Measurements from ENCODE around the gene ARPC2. TPM values are rescaled to one million over a fixed set of nuclear protein-coding genes. Genes with fewer than 3 reads are reported as not detected.

The ARPC2 gene
- total and polyA plus RNA-seq, 2 of the 13 experiments (the other 11 are each of a cell fraction or from before 2014, with no cell fraction given), result 168 to 303 TPM

GRCh38 chr2:218269900-218270720, 53.1 kb downstream of the ARPC2 start, which contains the start of the genes AAMP and PNKD (continued):
- TF ChIP-seq SOX13 (IDR thresholded peaks at IDR 0.05) (no peak), SOX13 (CRISPR knock-in tag; conservative IDR thresholded peaks at IDR 0.05 in 1 of 2, IDR thresholded peaks at IDR 0.05 in 1 of 2) (no peak; a peak in 1 of 4 replicates), ZBTB40 (IDR thresholded peaks at IDR 0.05) (no peak), ZBTB40 (CRISPR knock-in tag; IDR thresholded peaks at IDR 0.05) (peak; percentile 74; the same call in 1 of the 2 replicates), ETV6 (CRISPR knock-in tag; conservative IDR thresholded peaks at IDR 0.05) (peak; percentile 78), ZNF230 (CRISPR knock-in tag; IDR thresholded peaks at IDR 0.05) (peak; percentile 70), CENPBD1 (CRISPR knock-in tag; IDR thresholded peaks at IDR 0.05; ENCODE audit: borderline replicate concordance, low read depth) (no peak), ZBTB14 (CRISPR knock-in tag; IDR thresholded peaks at IDR 0.05) (peak; percentile 94), WIZ (CRISPR knock-in tag; IDR thresholded peaks at IDR 0.05) (peak; percentile 96), DPF2 (CRISPR knock-in tag; IDR thresholded peaks at IDR 0.05; ENCODE audit: borderline replicate concordance, low read depth) (no peak), PBX3 (CRISPR knock-in tag; IDR thresholded peaks at IDR 0.05; ENCODE audit: borderline replicate concordance) (peak; percentile 98; the same call in 1 of the 2 replicates), FUBP1 (CRISPR knock-in tag; IDR thresholded peaks at IDR 0.05; ENCODE audit: borderline replicate concordance) (no peak)
